ENCODE data around the gene IDUA.

The IDUA gene

DNA sequence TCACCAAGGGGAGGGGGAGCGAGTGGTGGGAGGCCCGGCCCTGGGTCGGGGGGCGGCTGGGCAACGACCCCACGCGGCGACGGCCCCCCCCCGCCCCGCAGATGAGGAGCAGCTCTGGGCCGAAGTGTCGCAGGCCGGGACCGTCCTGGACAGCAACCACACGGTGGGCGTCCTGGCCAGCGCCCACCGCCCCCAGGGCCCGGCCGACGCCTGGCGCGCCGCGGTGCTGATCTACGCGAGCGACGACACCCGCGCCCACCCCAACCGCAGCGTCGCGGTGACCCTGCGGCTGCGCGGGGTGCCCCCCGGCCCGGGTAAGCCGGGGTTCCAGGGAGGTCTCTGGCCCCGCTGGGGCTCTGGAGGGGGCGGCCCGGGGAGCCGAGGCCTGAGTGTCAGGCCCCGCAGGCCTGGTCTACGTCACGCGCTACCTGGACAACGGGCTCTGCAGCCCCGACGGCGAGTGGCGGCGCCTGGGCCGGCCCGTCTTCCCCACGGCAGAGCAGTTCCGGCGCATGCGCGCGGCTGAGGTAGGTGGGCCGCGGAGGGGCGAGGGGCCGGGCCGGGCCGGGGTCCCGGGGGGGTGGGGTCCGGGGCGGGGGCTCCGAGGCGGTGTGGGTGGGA, 15.9 kb downstream of the IDUA start:
- DNase-seq = no peak

DNA sequence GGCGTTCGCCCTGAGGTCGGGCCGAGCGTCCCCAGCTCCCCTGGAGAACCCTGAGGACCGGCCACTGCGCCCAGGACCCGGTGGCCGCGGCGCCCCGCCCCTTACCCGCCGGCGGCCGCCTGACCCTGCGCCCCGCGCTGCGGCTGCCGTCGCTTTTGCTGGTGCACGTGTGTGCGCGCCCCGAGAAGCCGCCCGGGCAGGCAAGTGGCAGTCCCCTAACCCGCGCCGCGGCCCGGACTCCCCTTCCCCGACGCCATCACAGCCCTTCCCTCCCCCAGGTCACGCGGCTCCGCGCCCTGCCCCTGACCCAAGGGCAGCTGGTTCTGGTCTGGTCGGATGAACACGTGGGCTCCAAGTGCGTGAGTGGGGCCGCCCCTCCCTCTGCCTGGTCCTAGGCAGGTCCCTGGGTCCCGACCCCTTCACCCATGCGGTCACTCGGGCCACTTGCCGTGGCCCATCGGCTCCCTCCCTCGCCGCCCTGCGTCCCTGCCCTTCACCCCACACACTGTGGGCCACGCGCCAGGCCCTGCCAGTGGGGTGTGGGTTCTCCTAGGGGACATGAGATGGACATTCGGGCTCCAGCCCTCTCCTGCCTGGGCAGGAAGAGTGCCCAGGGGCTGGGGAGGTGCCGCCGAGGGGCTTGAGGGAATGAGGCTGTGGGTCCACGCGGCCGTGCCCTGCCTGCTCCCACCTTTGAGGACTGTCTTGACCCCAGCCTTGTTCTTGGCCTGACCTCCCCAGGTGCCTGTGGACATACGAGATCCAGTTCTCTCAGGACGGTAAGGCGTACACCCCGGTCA, 16.6 kb downstream of the IDUA start:
- no peak for DNase-seq

DNA sequence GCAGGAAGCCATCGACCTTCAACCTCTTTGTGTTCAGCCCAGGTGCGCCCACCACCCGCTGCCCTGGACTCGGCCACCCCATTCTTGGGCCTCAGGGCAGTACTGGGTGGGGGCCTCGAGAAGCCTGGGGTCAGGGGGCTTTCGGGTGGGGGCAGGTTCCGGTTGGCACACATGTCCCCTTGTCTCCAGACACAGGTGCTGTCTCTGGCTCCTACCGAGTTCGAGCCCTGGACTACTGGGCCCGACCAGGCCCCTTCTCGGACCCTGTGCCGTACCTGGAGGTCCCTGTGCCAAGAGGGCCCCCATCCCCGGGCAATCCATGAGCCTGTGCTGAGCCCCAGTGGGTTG, 17.2 kb downstream of the IDUA start:
- no peak for DNase-seq

DNA sequence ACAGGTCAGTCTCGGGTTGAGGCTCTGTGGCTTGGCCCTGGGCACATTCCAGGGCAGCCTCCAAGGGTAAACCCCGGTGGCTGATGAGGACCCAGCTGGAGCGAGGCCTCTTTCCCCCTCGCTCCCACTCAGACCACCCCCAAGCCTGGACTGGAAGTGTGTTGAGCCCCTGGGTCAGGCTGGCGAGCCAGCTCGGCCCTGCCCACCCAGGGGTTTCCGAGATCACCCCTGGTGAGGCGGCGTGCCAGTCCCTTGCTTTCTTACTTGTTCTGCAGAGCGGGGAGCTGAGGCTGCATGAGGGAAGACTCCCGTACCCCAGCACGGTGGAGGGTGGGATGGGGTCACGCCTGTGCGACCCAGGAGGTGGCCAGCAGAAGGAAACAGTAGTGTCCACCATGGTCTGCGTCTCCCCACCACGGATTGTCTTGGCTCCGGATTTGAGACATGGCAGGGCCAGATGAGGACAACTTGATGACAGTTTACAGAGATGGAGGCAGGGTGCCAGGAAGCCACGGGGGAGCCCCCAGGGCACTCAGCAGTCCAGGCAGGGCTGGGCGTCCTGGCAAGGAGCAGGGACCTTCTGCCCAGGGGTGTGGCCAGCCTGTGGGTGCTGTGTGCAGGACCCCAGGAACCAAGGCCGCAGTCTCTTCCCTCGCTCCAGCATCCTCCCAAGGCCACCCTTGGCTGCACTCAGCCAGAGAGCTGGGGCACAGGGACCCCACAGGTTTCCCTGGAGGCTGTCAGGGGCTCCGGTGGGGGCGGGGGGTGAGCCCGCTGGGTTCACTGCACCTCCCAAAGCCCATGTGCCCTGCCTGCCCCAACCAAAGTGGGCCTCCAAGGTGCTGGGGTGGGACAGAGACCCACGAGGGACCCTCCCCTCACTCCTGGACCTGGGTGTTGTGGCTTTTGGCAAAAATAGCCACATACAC, 18.0 kb downstream of the IDUA start:
- no peak for DNase-seq

DNA sequence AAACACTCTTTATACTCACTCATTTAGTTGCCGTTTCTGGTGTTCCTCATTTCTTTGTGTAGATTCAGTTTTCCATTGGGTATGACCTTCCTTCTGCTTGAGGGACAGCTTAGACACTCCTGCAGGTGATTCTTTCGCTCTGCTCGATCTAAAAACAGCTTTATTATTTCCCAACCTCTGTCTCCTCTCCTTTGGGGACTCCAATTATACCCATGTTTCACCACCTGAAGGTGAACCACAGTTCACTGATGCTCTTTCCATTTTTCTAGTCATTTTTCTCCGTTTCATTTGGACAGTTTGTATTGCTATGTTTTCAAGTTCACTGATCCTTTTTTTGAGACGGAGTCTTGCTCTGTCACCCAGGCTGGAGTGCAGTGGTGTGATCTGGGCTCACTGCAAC, 20.0 kb downstream of the IDUA start:
- DNase-seq = no peak

DNA sequence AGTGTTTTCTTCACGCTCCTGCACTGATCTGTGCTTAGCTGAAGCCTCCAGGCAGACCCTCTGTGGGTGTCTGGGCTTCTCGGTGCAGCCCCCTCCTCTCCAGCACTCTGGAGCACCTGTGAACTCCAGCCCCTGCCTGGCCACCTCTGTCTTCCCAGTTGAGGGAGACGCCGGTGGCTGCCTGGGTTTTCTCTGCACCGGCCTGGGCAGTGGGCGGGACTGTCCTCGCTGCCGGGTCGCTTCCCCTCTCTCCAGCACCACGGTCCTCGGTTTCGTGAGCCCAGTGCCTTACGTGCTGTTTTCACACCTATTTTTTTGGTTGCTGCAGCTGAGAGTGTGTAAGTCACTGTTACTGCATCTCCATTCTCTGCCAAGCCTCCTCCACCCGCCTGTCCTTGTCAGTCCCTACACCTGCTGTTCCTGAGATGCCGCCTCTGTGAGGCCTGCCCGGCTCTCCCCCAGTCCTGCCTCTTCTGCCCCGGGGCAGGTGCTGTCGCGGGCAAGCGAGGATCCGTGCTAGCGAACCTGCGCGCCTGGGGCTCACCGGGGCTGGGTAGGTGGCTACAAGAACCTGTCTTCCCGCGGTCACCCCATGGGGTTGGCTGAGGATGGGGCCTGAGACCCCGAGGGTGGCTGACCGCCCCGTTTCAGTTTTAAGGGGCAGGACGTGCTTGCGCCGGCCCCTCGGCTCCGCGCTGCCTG, 22.1 kb downstream of the IDUA start:
- DNase-seq = no peak

DNA sequence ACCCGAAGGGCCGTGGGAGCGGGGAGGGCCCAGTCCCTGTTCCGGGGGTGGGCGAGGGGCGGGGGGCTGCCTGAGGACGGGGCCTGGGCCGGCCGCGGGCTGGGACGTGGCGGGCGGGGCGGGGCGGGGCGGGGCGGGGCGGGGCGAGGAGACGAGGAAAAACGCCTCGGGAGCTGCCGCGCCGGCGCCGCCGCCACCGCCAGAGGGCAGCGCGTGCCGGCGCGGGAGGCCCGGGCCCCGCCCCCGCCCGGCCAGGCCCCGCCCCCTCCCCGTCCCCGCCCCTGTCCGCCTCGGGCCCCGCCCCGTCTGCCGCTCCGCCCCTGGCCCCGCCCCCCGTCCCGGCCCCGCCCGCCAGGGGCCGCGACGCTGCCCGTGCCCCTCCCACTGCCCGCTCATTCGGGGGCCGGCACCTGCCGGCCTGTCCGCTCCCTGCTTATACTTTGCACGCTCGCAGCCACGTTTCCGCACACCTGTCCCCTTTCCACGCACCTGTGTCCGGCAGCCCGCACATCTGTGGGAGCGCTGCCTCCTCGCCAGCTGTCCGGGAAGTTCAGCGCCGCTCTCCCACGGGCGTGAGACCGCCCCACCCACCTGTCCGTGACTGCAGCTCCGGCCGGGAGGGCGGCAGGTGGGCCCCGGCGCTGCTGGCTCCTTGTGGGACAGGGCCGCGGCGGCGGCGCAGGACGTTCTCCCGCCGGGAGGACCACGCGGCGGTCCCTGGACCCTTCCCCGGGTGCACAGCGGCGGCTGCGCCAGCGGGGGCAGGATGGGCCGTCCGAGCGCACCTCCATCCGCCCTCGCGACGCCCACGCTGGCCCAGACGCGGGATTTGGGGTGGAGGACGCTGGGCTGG, 22.9 kb downstream of the IDUA start:
- peak; percentile 61 for DNase-seq

DNA sequence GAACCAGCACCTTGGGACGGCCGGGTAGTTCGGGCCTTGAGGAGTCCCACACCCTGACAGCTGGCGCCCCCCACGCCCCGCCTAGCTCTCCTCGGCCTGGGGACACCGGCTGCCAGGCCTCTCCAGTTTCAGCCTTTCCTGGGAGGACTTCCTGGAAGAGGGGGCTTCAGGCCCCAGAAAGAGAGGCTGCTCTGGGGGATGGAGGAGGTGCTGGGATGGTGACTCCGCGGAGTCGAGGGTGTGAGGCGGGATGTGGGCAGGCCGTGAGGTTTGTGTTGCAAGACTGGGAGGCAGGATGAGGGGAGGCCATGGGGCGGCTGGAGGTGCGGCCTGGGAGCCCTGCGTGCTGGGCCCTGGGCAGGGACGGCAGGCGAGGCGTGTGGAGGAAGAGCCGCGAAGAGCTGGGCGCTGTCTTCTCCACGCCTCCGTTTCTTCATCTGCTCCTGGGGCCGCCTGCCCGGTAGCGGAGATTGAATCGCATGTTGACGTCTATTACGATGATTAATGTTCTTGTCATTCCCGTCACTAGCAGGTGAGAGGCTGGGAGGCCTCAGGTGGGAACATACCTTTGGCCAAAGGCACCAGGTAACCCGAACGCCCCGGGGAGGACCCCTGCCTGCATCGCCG, 23.7 kb downstream of the IDUA start:
- DNase-seq = no peak

DNA sequence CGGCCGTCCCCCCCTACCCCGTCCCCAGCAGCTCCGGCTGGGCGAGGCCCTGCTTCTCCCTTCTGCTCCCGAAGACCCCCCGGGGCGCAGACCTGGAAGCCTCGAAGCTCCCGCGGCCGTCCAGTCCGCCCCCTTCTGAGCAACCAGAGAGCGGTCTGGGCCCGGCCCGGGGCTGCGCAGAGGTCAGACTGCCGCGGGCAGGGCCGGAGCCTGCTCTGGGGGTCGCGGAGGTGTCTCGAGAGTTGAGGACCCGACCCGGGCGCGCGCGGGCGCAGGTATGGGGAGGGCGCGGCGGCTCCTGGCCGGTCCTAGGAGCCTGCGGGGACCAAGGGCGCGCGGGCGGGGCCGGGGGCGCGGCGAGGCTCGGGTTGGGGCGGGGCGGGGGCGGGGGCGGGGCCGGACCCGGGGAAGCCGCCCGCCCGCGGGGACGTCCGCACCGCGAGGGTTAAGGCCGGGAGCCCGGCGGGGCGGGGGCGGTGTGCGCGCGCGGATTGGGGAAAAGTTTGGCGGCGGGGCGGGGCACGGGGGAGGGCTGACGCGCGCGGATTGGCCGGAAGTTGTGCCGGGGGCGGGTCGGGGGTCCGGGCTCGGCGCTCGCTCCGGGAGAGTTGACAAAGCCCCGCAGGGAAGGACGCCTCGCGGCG, 24.3 kb downstream of the IDUA start, which contains the start of gene FGFRL1:
FGFRL1 (plus strand) TSS at position 605 of the 644 bp plus-strand sequence. CDS start 860 bp downstream, outside the sequence.
- no peak for DNase-seq

DNA sequence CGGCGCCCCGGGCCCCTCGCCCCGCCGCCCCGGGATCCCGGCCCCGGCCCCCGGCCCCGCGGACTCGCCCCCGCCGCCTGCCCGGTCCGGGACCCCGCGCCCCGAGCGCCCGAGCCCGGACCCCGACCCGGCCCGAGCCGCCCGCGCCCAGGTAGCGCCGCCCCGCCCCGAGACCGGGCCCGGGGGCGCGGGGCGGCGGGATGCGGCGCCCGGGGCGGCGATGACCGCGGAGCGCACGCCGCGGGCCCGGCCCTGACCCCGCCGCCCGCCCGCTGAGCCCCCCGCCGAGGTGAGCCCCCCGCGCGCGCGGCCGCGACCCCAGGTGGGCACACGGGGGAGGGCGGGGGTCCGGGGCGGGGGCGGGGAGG, 24.8 kb downstream of the IDUA start:
- DNase-seq = no peak

DNA sequence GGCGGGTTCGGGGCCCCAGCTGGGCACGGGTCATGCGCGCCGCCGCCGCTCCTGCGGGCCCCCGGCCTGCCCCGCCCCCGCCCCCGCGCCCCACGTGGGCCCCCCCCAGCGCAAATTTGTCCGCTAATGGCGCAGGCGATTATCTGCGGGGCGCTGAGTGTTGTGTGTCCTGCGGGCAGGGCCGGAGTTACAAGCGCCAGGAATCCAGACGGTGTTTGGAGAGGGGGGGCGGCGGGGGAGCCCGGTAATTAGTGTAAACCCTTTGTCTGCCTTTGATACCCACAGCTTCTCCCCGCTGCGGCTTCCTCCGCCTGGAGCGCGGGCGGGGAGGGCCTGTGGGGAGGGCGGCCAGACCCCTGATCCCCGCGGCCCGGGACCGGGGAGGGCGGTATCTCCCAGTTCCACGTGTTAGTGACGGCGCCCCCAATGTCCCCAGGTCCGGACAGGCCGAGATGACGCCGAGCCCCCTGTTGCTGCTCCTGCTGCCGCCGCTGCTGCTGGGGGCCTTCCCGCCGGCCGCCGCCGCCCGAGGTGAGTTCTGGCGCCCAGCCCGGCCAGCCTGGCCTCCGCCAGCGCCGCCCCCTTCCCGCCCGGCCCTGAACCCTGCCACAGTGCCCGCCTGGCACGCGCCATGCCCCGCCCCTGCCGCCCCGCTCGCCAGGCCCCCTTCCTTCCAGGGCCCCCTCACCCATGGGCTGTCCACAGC, 25.3 kb downstream of the IDUA start:
- DNase-seq = no peak

DNA sequence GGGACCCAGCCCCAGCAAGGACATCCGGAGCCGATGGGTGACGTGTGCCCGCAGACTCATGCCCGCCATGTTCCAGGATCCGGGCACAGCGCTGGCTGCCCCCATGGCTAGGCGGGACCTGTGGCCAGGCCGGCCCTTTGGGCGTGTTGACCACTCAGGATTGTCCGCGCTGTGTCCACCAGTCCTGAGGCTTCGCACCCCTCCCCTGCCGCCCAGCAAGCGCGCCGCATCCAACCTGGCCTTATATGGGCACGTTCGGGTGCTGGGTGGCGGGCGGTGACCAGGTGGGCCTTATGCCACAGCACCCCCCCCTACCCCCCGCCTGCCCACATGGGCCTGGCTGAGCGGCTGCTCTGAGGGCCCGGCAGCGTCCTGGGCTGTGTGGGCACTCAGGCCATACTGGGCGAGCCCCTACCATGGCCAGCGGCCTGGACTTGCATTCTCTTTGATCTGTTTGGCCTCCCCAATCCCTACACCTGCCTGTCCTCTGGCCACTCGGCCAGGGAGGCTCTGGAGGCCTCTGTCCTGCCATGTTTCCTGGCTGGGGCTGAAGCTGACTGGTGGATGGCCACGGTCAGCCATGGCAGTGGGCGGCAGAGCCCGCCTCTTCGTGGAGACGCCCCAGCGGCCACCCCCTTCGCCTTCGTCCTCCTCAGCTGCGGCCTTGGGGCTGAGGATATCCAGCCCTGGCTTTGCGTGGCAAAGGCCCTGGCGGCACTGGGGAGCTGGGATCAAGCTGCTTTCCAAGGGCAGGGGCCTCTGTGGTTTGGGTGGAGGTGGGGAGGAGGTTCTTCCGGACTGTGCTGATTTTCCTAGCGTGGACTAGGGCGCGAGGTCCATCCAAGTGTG, 26.6 kb downstream of the IDUA start:
- no peak for DNase-seq

DNA sequence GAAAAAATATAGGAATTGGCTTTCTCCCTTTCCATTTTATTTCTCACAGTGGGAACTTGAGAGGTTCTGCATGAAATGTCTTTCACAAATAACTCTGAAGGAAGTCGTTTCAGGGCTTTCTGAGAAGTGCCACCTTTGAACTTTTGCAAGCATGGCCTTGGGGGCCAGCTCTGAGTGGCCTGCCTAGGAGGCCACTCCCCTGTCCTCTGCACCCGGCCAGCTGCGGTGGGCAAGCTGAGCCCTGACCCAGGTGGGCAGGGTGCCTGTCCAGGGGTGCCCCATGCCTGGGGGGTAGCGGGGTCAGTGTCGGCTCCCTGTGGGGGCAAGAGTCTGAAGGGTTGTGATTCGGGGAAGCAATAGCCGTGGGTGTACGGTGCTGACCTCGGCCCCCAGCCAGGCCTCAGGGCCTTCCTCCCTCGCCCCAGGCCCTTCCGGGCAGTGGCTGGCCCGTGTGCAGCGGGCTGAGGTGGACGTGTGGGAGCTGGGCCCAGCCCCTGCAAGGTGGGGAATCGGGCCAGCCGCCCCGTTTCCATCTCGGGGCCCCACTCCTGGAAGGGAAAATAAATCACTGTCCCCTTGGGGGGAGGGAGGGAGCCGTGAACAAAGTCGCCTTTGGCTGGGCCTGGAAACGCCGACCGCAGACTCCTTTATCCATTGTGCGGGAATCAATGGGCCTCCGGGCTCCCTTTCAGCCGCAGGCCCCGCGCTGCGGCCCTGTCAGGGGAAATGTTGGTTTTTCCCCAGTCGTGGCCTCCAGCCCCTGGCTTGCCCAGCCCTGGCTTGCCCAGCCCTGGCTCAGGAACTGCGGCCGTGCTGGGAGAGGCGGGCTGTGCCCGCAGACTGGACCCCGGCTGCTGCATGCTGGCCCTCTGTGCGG, 27.7 kb downstream of the IDUA start:
- no peak for DNase-seq

DNA sequence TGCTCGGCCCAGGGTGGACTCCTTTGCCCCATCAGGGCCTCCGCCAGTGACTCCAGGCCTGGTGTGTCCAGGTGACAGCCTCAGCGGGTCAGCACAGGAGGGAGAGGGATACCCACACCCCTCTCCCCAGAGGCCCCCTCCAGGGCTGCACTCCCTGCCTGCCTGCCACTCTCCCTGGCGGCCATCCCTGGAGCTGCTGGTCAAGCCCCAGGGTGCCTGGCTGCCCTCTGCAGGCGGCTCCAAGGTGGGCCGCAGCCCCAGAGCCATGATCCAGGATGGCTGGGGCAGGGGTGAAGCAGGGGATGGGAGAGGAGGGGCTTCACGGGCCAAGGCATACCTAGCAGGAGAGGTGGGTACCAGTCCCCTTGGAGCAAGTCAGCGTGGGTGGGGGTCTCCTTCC, 28.3 kb downstream of the IDUA start:
- no peak for DNase-seq

DNA sequence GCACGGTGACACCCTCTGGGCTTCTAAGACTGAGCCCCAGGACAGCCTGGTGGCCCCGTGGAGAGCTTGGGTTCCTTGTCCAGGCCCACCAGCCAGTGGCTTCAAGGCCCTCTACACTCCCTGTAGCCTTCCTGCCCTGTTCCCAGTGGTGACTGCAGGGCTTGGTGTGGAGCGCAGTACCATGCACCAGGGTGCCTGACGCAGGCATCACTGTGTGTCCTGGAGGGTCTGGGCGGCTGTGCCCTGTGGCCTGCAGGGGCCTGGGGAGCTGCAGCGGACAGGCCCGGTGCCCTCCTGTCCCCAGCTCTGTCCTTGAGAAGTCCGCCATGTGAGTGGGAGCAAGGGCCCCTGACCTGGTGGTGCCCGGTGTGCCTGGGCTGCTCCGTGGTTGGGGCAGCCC, 28.9 kb downstream of the IDUA start:
- no peak for DNase-seq

DNA sequence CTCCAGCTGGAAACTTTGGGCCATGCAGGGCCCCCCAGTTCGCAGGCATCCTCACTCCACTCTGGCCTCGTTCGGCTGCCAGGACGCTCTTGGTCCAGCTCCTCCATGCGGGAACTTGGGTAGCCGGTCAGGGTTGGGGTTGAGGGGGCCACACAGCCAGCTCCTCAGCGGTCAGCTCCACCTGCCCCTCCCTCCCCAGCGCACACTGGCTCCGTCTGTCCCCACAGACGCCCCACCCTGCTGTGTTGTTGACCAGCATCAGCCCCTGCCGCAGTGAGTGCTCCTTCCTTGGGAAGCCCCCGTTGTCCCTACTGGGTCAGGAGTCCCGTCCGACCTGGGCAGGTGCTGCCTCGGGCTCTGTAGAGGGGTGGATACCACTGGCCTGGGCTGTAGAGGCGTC, 30.4 kb downstream of the IDUA start:
- no peak for DNase-seq

DNA sequence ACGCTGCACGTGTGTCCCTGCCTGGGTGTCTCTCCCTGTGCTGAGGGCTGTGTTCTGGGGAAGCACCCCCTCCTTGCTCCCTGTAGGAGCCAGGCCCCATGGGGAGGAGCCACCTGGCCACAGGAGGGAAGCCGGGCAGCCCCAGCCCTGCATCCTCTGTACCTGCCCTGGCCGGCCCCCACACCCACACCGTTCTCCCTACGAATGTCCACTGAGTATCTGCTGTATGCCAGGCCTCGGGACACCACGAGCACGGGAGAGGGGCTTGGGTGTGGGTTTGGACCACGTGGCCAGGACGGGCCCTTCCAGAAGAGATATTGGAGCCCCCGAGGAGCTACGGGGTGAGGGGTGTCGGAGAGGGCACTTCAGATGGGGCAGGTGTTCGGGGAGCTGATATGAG, 30.9 kb downstream of the IDUA start:
- DNase-seq = no peak
